ENCODE results near the gene SNAPC1.

GRCh38 chr14:61765225-61765943, 3.2 kb downstream of the SNAPC1 start:
- TF ChIP-seq CTCF (IDR thresholded peaks at IDR 0.05) (no peak), EZH2 (IDR thresholded peaks at IDR 0.05) (no peak), EZH2phosphoT487 (IDR thresholded peaks at IDR 0.05) (no peak)

Measured in neural progenitor cell (in vitro differentiated cells).